ENCODE measurements around the gene IGF2R.
"Not testable (repeated sequence)": the region's sequence is repeated elsewhere in the genome, so short reads cannot be mapped to it uniquely, and the experiment has no call there.

The IGF2R gene, protein sequence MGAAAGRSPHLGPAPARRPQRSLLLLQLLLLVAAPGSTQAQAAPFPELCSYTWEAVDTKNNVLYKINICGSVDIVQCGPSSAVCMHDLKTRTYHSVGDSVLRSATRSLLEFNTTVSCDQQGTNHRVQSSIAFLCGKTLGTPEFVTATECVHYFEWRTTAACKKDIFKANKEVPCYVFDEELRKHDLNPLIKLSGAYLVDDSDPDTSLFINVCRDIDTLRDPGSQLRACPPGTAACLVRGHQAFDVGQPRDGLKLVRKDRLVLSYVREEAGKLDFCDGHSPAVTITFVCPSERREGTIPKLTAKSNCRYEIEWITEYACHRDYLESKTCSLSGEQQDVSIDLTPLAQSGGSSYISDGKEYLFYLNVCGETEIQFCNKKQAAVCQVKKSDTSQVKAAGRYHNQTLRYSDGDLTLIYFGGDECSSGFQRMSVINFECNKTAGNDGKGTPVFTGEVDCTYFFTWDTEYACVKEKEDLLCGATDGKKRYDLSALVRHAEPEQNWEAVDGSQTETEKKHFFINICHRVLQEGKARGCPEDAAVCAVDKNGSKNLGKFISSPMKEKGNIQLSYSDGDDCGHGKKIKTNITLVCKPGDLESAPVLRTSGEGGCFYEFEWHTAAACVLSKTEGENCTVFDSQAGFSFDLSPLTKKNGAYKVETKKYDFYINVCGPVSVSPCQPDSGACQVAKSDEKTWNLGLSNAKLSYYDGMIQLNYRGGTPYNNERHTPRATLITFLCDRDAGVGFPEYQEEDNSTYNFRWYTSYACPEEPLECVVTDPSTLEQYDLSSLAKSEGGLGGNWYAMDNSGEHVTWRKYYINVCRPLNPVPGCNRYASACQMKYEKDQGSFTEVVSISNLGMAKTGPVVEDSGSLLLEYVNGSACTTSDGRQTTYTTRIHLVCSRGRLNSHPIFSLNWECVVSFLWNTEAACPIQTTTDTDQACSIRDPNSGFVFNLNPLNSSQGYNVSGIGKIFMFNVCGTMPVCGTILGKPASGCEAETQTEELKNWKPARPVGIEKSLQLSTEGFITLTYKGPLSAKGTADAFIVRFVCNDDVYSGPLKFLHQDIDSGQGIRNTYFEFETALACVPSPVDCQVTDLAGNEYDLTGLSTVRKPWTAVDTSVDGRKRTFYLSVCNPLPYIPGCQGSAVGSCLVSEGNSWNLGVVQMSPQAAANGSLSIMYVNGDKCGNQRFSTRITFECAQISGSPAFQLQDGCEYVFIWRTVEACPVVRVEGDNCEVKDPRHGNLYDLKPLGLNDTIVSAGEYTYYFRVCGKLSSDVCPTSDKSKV (N-terminal part only)

DNA sequence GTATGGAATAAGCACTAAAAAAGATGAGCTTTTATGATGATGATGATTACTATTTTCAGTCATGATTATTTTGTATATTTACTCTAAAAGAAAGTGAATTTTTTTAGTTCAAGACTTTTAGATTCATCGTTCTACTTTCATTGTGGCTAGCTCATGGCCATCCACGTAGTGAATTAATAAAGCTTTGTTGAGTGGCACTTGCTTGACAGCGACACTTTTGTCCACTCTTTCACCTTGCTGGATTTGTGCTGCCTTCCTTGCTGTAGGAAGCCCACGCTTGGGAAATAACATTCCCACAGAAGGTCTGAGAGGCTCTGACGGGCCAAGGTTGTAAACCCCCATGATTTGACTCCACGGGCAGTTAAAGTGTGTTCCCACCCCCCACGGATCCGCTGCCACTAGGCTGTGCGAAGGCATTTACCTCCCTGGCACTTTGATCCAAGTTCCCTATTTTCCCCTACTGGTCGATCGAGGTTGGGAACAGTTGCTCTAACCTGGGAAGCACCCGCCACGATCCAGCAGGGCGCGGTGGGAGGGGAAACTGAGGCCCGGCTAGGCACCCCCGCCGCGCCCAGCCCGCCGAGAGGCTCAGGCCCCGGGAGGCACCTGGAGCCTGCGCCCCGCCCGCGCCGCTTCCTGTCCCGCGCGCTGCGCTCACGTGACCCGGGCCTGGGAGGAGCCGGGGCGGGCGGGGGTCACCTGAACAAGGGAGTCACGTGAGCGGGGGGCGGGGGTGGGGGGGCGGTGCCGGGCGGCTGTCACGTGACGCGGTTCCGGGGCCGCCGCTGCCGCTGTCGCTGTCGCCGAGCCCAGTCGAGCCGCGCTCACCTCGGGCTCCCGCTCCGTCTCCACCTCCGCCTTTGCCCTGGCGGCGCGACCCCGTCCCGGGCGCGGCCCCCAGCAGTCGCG is at the start of gene IGF2R:
Gene IGF2R, plus strand, starts transcription at position 788 of the 909 bp plus-strand sequence. CDS start 165 bp downstream, outside the sequence.
- DNase-seq (ENCODE audit: low read depth) = peak; percentile 83

DNA sequence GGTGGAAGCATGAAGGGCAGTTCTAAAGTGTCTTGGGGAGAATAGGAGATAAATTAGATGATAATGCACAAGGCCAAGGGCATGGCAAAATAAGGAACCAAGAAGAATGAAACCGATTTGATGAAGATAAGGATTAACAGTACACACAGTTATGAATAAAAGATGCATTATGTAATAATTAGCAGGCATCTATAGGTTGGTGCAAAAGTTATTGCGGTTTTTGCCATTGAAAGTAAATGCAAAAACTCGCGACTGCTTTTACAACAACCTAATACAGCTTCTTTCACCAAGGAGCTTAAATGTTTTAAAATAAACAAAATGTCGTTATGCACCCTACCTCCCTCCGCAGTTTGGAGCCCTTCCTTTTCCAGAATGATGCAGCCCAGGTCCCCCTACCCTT is 49.1 kb upstream of the IGF2R start:
- no peak for DNase-seq (ENCODE audit: low read depth)

DNA sequence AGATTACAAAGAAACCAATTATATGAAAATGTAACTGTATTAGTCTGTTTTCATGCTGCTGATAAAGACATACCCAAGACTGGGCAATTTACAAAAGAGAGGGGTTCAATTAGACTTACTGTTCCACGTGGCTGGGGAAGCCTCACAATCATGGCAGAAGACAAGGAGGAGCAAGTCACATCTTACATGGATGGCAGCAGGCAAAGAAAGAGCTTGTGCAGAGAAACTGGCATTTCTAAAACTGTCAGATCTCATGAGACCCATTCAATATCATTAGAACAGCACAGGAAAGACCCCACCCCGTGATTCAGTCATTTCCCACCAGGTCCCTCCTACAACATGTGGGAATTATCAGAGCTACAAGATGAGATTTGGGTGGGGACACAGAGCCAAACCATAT is 44.7 kb upstream of the IGF2R start:
- not testable (repeated sequence) for DNase-seq (ENCODE audit: low read depth)

GRCh38 chr6:159926542-159927203 is 42.2 kb upstream of the IGF2R start:
- no peak for DNase-seq (ENCODE audit: low read depth)

DNA sequence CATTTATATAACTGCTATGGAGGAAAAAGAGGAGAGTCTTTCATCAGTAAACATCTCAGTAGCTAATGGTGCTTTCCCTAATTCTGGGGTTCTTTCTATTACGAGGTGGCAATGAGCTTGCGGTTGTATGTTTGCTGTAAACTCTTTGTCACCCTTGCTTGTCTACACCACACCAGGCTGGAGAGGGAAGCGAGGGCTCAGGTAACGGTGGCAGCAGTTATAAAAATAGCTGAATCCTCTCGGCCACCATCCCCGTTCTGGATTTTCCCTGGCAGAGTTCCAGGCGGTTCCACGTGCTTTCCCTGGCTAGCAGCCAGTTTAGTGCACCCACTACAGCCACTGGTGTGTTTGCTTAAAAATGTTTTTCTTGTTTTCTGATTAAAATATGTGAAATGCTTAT is 39.1 kb upstream of the IGF2R start:
- DNase-seq (ENCODE audit: low read depth) = no peak

- no peak for DNase-seq (ENCODE audit: low read depth)
These were observed 37.8 kb upstream of the IGF2R start for GRCh38 chr6:159931112-159931511.

DNA sequence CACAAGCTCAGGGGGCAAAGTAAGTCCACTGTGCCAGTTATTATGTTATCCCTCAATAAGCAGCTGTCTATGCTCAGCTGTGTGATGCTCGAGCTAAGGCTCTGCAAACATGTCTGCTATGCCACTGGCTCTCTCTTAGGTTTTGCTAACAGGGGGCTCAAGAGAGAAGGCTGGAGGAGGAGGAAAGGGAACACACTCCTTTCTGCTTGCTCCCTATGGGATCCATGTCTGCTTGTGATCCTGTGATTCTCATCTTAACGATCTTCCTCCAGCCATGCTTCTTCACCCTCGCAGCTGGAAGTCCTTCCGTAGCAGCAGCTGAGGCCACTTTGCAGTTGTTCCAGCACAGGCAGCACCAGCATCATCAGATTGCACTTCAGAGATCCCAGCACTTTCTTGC is 37.0 kb upstream of the IGF2R start:
- no peak for DNase-seq (ENCODE audit: low read depth)

GRCh38 chr6:159933077-159933476 is 35.8 kb upstream of the IGF2R start:
- DNase-seq (ENCODE audit: low read depth) = no peak

GRCh38 chr6:159934181-159934580 is 34.7 kb upstream of the IGF2R start:
- no peak for DNase-seq (ENCODE audit: low read depth)

GRCh38 chr6:159935065-159935464 is 33.8 kb upstream of the IGF2R start:
- DNase-seq (ENCODE audit: low read depth) = no peak

GRCh38 chr6:159935633-159936032 is 33.2 kb upstream of the IGF2R start:
- DNase-seq (ENCODE audit: low read depth) = no peak

DNA sequence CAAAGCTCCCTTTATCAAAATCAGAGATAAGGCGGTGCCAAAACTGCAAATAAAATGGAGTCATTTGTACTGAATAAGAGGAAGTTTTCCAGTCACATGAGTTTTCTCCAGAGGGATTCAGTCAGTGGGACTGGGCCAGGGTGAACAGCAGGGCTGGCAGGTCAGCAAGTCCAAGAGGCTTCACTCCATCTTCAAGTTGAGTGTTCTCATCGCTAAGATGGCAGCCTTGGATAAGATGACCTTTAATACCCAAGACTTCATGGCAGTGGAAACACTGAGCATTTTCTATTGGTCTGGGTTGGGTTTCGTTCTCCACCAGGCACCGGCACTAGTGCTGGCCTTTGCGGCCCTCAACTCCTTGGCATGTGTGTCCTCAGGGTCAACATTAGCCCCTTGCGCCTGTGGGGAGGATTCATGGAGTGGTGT is 29.3 kb upstream of the IGF2R start:
- DNase-seq (ENCODE audit: low read depth) = no peak

- no peak for DNase-seq (ENCODE audit: low read depth)
These were observed 27.4 kb upstream of the IGF2R start for GRCh38 chr6:159941286-159942113.

- DNase-seq (ENCODE audit: low read depth) = no peak
These were observed 25.7 kb upstream of the IGF2R start for GRCh38 chr6:159943101-159943632.

GRCh38 chr6:159943968-159944598 is 24.8 kb upstream of the IGF2R start:
- no peak for DNase-seq (ENCODE audit: low read depth)

DNA sequence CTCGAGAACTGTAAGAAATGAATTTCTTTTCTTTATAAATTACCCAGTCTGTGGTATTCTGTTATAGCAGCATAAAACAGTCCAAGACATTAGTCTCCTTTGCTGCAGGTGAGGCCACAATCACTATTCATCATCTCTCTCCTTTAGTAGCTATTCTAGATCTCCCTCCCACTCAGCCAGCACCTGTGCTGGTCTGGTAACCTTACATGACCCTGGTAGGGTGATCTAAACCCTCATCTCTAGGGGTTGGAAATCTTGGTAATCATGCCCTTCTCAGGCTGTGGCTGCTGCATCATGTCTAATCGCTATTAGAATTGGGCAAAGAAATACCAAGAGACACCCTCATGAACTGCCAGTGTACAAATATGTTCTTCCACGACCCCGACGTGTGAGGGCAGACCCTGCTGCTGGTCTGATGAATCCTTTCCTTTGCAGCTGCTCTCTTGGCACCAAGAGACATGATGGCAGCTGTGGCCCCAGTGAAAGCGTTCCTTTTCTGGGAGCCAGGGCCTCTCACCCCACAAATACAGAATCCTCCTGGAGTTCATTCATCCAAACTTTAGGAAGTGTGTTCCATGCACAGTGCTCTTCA is 23.0 kb upstream of the IGF2R start:
- no peak for DNase-seq (ENCODE audit: low read depth)

DNA sequence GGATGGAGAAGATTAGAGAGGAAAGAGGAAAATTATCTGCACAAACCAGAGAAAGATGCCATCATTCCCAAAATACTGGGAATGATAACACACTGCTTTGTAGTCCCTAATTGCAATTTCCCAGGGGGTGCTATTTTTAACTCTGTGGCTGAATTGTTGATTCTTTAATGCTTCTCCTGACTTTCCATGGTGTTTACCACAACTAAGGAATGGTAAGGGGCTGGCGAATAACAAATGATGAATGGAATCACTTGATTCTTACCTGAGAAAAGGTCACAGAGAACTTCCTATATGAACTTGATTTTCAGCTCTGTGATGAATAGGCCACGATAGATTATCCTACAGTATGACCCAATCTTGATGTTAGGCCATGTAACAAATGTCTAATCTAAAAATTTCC is 22.0 kb upstream of the IGF2R start:
- no peak for DNase-seq (ENCODE audit: low read depth)

DNA sequence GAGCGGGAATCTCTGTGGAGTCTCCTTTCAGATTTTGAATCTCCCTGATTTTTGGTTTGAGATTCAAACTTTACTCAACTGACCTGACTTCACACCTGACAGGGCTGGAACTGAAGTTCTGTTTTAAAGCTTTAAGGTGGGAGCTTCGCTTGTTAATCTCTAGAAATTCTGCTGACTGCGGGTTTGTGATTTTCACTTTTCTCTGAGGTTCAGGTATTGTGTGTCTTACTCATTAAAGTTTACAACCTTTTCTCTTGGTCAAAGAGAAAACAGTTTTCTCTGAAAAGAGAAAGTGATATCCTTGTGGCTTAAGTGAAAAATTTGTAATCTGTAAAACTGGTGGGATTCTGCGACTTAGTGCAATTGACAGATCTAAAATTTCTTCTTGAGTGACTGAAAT is 20.7 kb upstream of the IGF2R start:
- no peak for DNase-seq (ENCODE audit: low read depth)

- DNase-seq (ENCODE audit: low read depth) = no peak
These were observed 17.1 kb upstream of the IGF2R start for GRCh38 chr6:159951772-159952171.

Measured in stimulated activated CD8-positive, alpha-beta memory T cell treated with anti-CD3 and anti-CD28 coated beads, Interleukin-15, amount 100 ng/mL, for 1 hour (primary cell).